HG03064 (cell line): ENCODE data around the gene IL36B.

Experiments
- ATAC-seq: cut with Tn5 transposase; IDR thresholded peaks from one replicate; pipeline ENCODE4 v1.9.1; 2021; ENCODE audit warnings: low read depth; ENCODE audit not compliant: unreplicated experiment

IL36B gene

GRCh38 chr2:113057117-113057516 is 4.5 kb upstream of the IL36B start:
- ATAC-seq, result no peak

- no peak for ATAC-seq
Measured at GRCh38 chr2:113056521-113056920, 3.9 kb upstream of the IL36B start.

- no peak for ATAC-seq
Measured at GRCh38 chr2:113054066-113054465, 1.4 kb upstream of the IL36B start.

- ATAC-seq, result no peak
Measured at GRCh38 chr2:113053666-113054065, 999 bp upstream of the IL36B start.

DNA sequence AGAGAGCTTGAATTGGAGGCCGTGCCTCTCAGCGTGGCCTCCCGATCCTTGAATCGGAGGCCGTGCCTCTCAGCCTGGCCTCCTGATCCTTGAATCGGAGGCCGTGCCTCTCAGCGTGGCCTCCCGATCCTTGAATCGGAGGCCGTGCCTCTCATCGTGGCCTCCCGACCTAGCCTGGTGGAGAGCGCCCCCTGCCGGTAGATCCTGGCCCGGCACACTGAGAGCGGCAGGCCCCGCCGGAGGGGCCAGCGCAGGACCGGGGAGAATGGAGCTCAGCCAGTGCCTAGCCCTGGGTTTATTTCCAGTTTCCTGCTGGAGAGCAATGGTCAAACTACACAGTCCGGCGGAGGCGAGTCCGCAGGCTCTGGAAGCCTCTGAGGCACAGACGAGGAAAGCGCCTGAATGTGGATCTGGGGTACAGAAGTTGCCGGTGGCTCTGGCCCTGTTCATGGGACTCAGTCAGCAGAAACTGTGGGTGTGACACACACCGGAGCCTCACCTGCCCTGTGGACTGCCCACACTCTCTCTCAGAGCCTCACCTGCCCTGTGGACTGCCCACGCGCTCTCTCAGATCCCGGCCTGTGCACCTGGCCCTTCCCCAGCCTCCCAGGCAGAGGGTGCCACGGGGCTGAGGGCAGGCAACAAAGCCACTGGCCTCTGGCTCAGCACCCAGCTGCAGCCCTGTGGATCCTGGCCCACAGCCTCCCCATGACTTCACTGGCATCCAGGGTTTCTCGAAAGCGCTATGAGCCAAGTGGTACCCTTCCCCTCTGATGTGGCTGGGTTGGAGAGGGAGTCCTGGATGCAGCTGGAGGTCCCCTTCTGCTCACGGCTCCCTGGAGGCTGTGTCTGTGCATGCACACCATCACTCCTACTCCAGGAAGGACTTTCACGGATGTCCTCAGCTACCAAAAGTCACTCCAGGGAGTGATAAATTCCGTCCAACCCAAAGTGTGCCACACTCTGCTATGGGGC is 1.5 kb downstream of the IL36B start:
- no peak for ATAC-seq

- ATAC-seq, result no peak
Measured at GRCh38 chr2:113046465-113046864, 6.2 kb downstream of the IL36B start.

DNA sequence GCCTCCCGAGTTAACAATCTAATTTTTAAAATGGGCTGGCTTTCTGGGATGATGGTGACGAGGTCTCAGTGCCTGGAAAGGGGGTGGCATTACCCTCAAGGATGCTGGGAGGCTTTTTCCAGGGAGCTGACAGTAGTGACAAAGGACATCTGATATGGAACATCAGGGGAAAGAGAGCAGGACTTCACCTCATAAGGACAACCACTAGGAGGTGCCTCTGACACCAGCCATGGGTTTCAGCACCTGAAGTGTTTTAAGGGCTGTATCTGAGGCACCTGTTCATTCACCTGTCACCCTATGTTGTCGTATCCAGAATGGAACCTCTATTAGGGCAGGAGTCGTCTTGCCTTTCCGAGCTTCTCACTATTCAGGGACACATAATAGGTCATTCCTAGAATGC is 10.8 kb downstream of the IL36B start:
- ATAC-seq, result no peak

- ATAC-seq, result no peak
Measured at GRCh38 chr2:113039719-113040118, 12.9 kb downstream of the IL36B start.

GRCh38 chr2:113039158-113039557 is 13.5 kb downstream of the IL36B start:
- no peak for ATAC-seq

GRCh38 chr2:113038291-113038690 is 14.4 kb downstream of the IL36B start:
- no peak for ATAC-seq

DNA sequence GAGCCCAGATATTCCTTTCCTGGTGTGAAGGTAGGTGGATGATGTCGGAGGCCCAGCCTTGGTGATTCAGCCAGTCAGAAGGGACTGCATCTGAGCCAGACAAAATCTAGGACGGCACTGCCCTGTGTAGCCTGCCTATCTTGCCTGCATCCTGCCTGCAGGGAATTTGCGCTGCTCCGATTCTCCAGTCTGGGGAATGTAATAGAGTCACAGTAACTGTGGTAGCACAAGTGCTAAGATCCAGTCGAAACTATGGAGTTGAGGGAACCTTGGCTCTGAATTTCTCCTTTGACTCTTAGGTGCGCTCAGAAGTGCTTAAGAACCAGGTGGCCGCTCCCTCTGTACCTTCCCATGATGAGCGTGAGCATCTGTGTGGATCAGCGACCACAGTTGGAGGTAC is 15.9 kb downstream of the IL36B start:
- ATAC-seq, result no peak

GRCh38 chr2:113034016-113034415 is 18.7 kb downstream of the IL36B start:
- no peak for ATAC-seq

- ATAC-seq, result no peak
Measured at GRCh38 chr2:113032737-113033136, 19.9 kb downstream of the IL36B start.

GRCh38 chr2:113028112-113028511 is 24.6 kb downstream of the IL36B start:
- no peak for ATAC-seq

DNA sequence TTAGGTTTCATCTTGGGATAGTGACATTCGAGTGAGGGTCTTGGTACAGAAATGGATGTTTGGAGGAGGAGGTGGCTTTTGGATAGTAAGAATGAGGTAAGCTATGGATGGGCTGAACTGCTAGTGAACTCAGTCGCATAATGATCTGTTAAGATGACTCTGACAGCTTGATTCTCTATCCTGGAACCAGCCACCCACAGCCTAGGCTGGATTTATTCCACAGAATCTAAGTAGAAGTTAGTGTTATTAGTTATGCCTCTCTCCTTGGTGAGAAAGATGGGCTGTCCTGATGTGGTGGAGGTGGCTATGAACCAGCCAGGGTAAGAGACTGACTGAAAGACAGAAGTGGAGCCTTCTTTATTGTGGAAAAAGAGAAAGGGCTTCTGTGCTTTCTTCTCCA is 25.0 kb downstream of the IL36B start:
- ATAC-seq, result no peak

- no peak for ATAC-seq
Measured at GRCh38 chr2:113025737-113026136, 26.9 kb downstream of the IL36B start.

GRCh38 chr2:113024764-113025163 is 27.9 kb downstream of the IL36B start:
- ATAC-seq, result no peak

DNA sequence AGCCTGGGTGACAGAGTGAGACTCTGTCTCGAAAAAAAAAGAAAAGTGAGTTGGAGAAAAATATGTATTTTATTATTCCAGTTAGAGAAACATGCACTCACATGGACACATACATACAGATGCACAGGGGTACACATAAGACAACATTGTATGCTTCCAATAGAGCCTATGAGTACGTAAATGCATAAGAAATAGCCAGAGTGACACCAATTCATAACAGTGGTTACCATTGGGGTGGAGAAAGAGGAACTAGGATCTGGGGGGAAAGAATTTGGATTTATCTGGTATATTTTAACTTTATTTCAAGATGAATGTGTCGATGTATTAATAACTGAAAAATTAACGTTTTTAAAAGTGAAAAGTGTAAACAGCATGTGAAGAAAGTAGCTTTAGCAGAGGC is 31.4 kb downstream of the IL36B start:
- no peak for ATAC-seq

- ATAC-seq, result no peak
Measured at GRCh38 chr2:113018509-113018908, 34.2 kb downstream of the IL36B start.

GRCh38 chr2:113015655-113016054 is 37.0 kb downstream of the IL36B start:
- ATAC-seq, result no peak

- no peak for ATAC-seq
Measured at GRCh38 chr2:113015042-113015441, 37.6 kb downstream of the IL36B start.

DNA sequence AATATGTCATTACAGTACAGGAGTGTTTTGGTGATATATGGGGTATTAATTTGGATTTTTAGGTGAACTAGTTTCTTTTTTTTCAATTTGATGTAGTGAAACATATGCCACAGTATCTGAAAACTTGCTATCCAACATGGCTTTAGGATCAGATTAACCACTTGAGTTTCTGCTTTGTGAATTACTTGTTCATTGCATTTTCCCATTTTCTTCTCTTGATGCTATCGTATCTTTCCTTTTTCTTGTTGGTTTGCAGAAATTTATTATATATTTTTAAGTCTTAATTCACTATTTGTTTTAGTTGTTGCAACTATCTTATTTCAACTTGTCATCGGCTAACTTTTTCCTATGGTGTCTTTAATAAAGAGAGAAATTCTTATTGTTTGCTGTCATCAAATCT is 38.6 kb downstream of the IL36B start:
- ATAC-seq, result no peak

- ATAC-seq, result no peak
Measured at GRCh38 chr2:113013336-113013661, 39.4 kb downstream of the IL36B start.
